ENCODE results near the gene RPL36AL. TPM values are rescaled to one million over a fixed set of nuclear protein-coding genes. Genes with fewer than 3 reads are reported as not detected.
"Not testable (repeated sequence)": the region's sequence is repeated elsewhere in the genome, so short reads cannot be mapped to it uniquely, and the experiment has no call there.

RPL36AL gene
- polyA plus RNA-seq, 1 donor (not counting 4 experiments of a cell fraction or from before 2014, with no cell fraction given) = 327 TPM

DNA sequence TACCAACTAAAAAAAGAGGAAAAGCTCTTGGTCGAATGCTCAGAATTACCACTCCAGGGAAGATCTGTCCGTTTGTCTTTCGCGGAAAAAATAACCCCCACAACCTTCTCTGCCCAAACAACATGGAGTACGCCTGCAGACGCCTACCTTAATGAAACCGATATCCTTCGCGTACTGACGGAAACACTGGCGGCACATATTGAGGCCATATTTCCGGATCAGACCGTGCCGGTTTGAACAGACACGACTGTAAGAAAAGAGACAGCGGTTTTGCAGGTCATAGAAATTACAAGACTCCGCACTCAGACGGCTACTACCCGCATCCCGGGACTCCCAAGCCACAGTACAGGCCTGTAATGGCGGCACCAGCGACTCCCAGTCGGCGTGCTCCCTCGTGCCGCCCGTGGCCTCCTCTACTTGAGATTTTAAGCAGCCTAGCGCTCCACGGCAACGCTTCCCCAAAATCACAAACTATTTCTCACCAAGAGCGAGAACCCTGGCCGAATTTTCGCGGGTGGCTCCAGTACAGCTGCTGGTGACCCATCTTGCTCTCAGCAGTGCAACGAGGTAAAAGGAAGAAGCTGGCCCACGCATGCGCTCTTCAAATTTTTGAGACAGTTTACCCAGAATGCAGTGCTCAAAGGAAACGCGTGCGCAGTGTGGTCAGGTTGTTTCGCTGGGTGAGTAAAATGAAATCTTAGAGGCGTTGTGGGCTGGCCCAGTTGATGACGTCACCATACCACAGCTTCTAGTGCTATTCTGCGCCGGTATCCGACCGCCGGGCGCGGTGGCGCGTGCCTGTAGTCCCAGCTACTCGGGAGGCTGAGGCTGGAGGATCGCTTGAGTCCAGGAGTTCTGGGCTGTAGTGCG is 34.4 kb downstream of the RPL36AL start, which contains the start of gene RPS29:
Gene RPS29 (minus strand): TSS at position 578 of the 870 bp plus-strand sequence. CDS start 34 bp downstream, at position 544.
- H3K9me3 ChIP-seq (ENCODE audit: control insufficient read depth, low read depth, low read length) = no peaks in the 10 kb centered on the region
- peaks cover 47% of the 10 kb centered on the region for H3K79me2 ChIP-seq (ENCODE audit: control insufficient read depth, insufficient read depth, low read length)
- peaks cover 5 to 8% of the 10 kb centered on the region in 2 experiments for H3K36me3 ChIP-seq (ENCODE audit: control insufficient read depth in 2 of 2, extremely low read depth in 1 of 2, insufficient read depth in 2 of 2, low read length in 2 of 2)
- peak within 1 kb of the TSS; percentile 77 to 98 (median 88) for H3K4me3 ChIP-seq (ENCODE audit: control insufficient read depth in 2 of 3, extremely low read depth in 1 of 3, insufficient read depth in 2 of 3, low read depth in 1 of 3, low read length in 3 of 3)
- peak within 1 kb of the TSS; percentile 88 for H3K27ac ChIP-seq (ENCODE audit: control insufficient read depth, insufficient read depth, low read length)
- H4K20me1 ChIP-seq (ENCODE audit: control insufficient read depth, extremely low read depth, insufficient read depth, low read length) = peaks cover 3% of the 10 kb centered on the region
- peak within 1 kb of the TSS; percentile 77 for H3K4me2 ChIP-seq (ENCODE audit: control insufficient read depth, extremely low read depth, insufficient read depth, low read depth, low read length)
- H3K9me1 ChIP-seq (ENCODE audit: control insufficient read depth, extremely low read depth, insufficient read depth, low read length) = no peaks in the 10 kb centered on the region
- H3K27me3 ChIP-seq (ENCODE audit: control insufficient read depth, extremely low read depth, insufficient read depth, low read length) = no peaks in the 10 kb centered on the region
- no peak for TF ChIP-seq EZH2 (IDR thresholded peaks at IDR 0.05; ENCODE audit: low read length)
- TF ChIP-seq, protein P1, sequence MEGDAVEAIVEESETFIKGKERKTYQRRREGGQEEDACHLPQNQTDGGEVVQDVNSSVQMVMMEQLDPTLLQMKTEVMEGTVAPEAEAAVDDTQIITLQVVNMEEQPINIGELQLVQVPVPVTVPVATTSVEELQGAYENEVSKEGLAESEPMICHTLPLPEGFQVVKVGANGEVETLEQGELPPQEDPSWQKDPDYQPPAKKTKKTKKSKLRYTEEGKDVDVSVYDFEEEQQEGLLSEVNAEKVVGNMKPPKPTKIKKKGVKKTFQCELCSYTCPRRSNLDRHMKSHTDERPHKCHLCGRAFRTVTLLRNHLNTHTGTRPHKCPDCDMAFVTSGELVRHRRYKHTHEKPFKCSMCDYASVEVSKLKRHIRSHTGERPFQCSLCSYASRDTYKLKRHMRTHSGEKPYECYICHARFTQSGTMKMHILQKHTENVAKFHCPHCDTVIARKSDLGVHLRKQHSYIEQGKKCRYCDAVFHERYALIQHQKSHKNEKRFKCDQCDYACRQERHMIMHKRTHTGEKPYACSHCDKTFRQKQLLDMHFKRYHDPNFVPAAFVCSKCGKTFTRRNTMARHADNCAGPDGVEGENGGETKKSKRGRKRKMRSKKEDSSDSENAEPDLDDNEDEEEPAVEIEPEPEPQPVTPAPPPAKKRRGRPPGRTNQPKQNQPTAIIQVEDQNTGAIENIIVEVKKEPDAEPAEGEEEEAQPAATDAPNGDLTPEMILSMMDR (optimal IDR thresholded peaks at IDR 0.05 in 1 of 3, IDR thresholded peaks at IDR 0.05 in 1 of 3, conservative IDR thresholded peaks at IDR 0.05 in 1 of 3; ENCODE audit: extremely low read depth in 1 of 3, insufficient read depth in 2 of 3, low read length in 3 of 3) = no peak
- DNase-seq (ENCODE audit: low read depth, low spot score) = peak; percentile 95
- dilution Hi-C loops (cut with MboI; ENCODE audit: extremely low pct_ligation_motif_present, low sequenced_read_pairs) = no loop called here
- peak within 1 kb of the TSS; percentile 97 for H3K9ac ChIP-seq (ENCODE audit: control insufficient read depth, extremely low read depth, insufficient read depth, low read length)
- H2AFZ ChIP-seq (ENCODE audit: control insufficient read depth, low read length) = peak within 1 kb of the TSS; percentile 71
- FAIRE-seq = peak; percentile 29
- H3K4me1 ChIP-seq (ENCODE audit: control insufficient read depth, extremely low read depth, insufficient read depth, low read length) = peaks cover 18% of the 10 kb centered on the region

DNA sequence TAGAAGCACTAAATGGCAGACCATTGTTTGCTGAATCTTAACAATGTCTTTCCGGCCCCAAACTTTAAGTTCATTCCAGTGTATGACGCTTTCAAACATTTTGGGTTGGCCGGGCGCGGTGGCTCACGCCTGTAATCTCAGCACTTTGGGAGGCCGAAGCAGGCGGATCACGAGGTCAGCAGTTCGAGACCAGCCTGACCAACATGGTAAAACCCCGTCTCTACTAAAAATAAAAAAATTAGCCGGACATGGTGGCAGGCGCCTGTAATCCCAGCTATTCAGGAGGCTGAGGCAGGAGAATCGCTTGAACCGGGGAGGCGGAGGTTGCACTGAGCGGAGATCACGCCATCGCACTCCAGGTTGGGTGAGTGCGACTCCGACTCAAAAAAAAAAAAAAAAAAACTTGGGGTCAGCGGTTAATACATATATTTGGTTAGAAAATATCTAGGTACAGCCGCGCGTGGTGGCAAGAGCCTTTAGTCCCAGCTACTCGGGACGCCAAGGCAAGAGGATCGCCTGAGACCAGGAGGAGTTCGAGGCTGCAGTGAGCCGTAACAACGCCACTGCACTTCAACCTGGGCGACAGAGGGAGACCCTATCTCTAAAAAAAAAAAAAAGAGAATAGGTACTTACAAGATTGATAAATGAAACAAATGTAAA is 35.3 kb downstream of the RPL36AL start:
- not testable (repeated sequence) for H3K27me3 ChIP-seq (ENCODE audit: control insufficient read depth, extremely low read depth, insufficient read depth, low read length)

More for the DNA sequence above, 35.3 kb downstream of the RPL36AL start:
- H2AFZ ChIP-seq (ENCODE audit: control insufficient read depth, low read length); DNase-seq (ENCODE audit: low read depth, low spot score); H4K20me1 ChIP-seq (ENCODE audit: control insufficient read depth, extremely low read depth, insufficient read depth, low read length); FAIRE-seq; dilution Hi-C loops (cut with MboI; ENCODE audit: extremely low pct_ligation_motif_present, low sequenced_read_pairs); H3K9me3 ChIP-seq (ENCODE audit: control insufficient read depth, low read depth, low read length); H3K36me3 ChIP-seq (ENCODE audit: control insufficient read depth in 2 of 2, extremely low read depth in 1 of 2, insufficient read depth in 2 of 2, low read length in 2 of 2); H3K9me1 ChIP-seq (ENCODE audit: control insufficient read depth, extremely low read depth, insufficient read depth, low read length): not testable (repeated sequence)
- Histone ChIP-seq H3K4me3 (ENCODE audit: control insufficient read depth in 2 of 3, extremely low read depth in 1 of 3, insufficient read depth in 2 of 3, low read depth in 1 of 3, low read length in 3 of 3) (peak overlapping the region; percentile 77 to 98 (median 88)), H3K9ac (ENCODE audit: control insufficient read depth, extremely low read depth, insufficient read depth, low read length) (peak overlapping the region; percentile 97), H3K4me2 (ENCODE audit: control insufficient read depth, extremely low read depth, insufficient read depth, low read depth, low read length) (peak overlapping the region; percentile 77), H3K79me2 (ENCODE audit: control insufficient read depth, insufficient read depth, low read length) (peaks cover 50% of the 10 kb centered on the region), H3K27ac (ENCODE audit: control insufficient read depth, insufficient read depth, low read length) (peak overlapping the region; percentile 88), H3K4me1 (ENCODE audit: control insufficient read depth, extremely low read depth, insufficient read depth, low read length) (peaks cover 19% of the 10 kb centered on the region)

Data from keratinocyte (primary cell).